IPS-18a (cell line): ENCODE measurements around the gene GPR171.

Experiments used
- H3K27ac ChIP-seq: one replicate; pipeline ENCODE4 v1.5.1; 2013; ENCODE audit warnings: low read length
- H3K27me3 ChIP-seq: one replicate; pipeline ENCODE4 v1.6.1; 2013; ENCODE audit warnings: mild to moderate bottlenecking, low read length; ENCODE audit not compliant: control insufficient read depth, insufficient read depth
- H3K36me3 ChIP-seq: one replicate; pipeline ENCODE4 v1.6.1; 2013; ENCODE audit warnings: low read depth, low read length; ENCODE audit not compliant: control insufficient read depth
- H3K4me1 ChIP-seq: one replicate; pipeline ENCODE4 v1.6.1; 2013; ENCODE audit warnings: low read depth, low read length; ENCODE audit not compliant: control insufficient read depth
- H3K4me3 ChIP-seq: one replicate; pipeline ENCODE4 v1.5.1; 2013; ENCODE audit warnings: low read length
- H3K9ac ChIP-seq: one replicate; pipeline ENCODE4 v1.6.1; 2013; ENCODE audit warnings: mild to moderate bottlenecking, low read length, moderate library complexity
- H3K9me3 ChIP-seq: one replicate; pipeline ENCODE4 v1.6.1; 2013; ENCODE audit warnings: low read depth, low read length; ENCODE audit not compliant: control insufficient read depth

Gene GPR171

DNA sequence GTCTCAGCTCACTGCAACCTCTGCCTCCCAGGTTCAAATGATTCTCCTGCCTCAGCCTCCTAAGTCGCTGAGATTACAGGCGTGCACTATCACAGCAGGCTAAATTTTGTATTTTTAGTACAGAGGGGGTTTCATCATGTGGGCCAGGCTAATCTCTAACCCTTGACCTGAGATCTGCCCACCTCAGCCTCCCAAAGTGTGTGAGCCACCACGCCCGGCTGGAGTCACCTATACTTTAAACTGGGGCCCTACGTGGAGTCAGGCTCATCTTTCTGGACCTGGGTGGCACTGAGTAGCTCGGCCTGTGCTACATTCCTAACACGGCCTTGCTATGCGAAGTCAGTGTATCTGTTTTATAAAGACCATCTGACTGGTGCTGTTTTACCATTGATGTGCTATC lies 5.8 kb downstream of the GPR171 start:
- Histone ChIP-seq H3K9ac (no peak overlapping the region), H3K27me3 (no peaks in the 10 kb centered on the region), H3K4me1 (no peaks in the 10 kb centered on the region), H3K36me3 (no peaks in the 10 kb centered on the region), H3K9me3 (no peaks in the 10 kb centered on the region), H3K27ac (no peak overlapping the region), H3K4me3 (no peak overlapping the region)

GRCh38 chr3:151196434-151196833 lies 6.6 kb downstream of the GPR171 start:
- no peaks in the 10 kb centered on the region for H3K36me3 ChIP-seq
- H3K9me3 ChIP-seq, result no peaks in the 10 kb centered on the region
- no peaks in the 10 kb centered on the region for H3K27me3 ChIP-seq
- H3K27ac ChIP-seq, result no peak overlapping the region
- no peak overlapping the region for H3K4me3 ChIP-seq
- no peaks in the 10 kb centered on the region for H3K4me1 ChIP-seq
- H3K9ac ChIP-seq, result no peak overlapping the region

DNA sequence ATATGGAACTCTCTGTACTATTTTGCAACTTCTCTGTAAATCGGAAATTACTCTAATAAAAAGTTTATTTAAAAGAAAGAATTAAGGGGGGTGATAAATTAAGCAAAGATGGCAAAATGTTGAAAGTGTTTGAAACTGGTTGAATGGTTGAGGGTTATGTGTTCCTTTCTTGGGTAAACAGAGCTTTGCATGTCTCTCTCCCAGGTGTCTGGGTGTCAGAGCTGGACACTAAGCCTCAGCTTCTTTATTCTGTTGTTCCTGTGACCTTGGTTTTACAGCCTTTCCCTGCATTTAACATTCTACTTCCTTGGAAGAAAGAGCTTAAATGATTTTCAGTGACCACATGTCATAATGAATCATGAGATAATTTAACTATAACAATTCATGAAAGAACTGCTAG lies 7.2 kb downstream of the GPR171 start:
- Histone ChIP-seq H3K27me3 (no peaks in the 10 kb centered on the region), H3K9ac (no peak overlapping the region), H3K9me3 (no peaks in the 10 kb centered on the region), H3K4me3 (no peak overlapping the region), H3K27ac (no peak overlapping the region), H3K36me3 (no peaks in the 10 kb centered on the region), H3K4me1 (no peaks in the 10 kb centered on the region)

DNA sequence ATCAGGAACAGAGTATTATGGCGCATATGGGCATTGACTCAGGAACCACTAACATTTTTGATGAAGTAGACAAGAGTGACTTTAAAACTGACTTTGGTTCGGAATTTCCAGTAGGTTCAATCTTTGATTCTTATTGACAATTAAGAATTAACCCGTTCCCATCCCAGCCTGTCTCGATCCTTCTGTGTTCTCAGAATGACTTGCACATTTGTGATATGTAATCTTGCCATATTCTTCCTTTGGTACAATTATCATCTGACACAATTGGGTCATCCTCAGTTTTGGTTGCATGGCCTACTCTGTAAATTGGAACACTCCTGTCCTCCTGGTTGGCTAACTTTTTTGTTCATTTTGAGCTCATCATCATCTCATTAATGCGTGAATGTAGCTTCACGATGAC lies 10.5 kb downstream of the GPR171 start:
- no peak overlapping the region for H3K27ac ChIP-seq
- no peaks in the 10 kb centered on the region for H3K27me3 ChIP-seq
- no peak overlapping the region for H3K9ac ChIP-seq
- H3K9me3 ChIP-seq, result no peaks in the 10 kb centered on the region
- no peaks in the 10 kb centered on the region for H3K4me1 ChIP-seq
- no peak overlapping the region for H3K4me3 ChIP-seq
- no peaks in the 10 kb centered on the region for H3K36me3 ChIP-seq

- Histone ChIP-seq H3K27ac (no peak overlapping the region), H3K9me3 (no peaks in the 10 kb centered on the region), H3K4me3 (no peak overlapping the region), H3K4me1 (no peaks in the 10 kb centered on the region), H3K36me3 (peaks cover 4% of the 10 kb centered on the region), H3K27me3 (no peaks in the 10 kb centered on the region), H3K9ac (no peak overlapping the region)
Observed at GRCh38 chr3:151191095-151191494, 11.9 kb downstream of the GPR171 start.

GRCh38 chr3:151183265-151183671 lies 19.7 kb downstream of the GPR171 start:
- Histone ChIP-seq H3K27me3 (no peaks in the 10 kb centered on the region), H3K9me3 (no peaks in the 10 kb centered on the region), H3K4me1 (peaks cover 5% of the 10 kb centered on the region), H3K9ac (no peak overlapping the region), H3K27ac (no peak overlapping the region), H3K4me3 (no peak overlapping the region), H3K36me3 (peaks cover 8% of the 10 kb centered on the region)

DNA sequence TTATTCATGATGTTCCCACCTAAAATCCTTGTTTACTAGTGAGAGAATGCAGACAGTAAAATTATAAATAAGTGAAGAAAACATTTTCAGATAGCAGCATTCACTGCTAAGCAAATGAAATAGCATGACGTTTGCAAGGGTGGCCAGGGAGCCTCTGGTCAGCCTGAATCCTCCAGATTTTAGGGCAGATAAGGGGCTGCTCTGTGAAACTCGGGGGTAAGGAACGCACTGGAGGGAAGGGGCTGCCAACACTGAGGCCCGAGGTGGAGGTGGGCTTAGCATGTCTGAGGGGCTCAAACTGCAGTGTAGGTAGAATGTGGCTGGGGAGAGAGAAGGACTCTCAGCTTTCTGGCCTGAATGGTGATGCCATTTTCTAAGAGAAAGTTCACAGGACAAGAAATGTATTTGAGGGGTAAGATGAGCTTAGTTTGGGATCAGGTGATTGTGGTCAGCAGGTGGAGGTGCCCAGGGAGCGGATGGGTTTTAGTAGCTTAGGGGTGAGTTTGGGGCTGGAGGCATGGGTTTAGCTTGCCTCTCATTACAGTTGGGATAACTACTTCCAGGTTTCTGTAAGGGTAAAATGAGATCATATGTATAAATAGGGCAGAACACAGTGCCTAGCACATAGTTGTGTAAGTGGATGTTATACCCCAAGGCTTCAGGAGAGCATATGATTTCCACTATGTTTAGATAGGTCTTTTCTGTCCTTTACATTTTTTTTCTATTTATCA lies 20.5 kb downstream of the GPR171 start:
- Histone ChIP-seq H3K27me3 (no peaks in the 10 kb centered on the region), H3K4me1 (peaks cover 5% of the 10 kb centered on the region), H3K9ac (no peak overlapping the region), H3K36me3 (peaks cover 8% of the 10 kb centered on the region), H3K9me3 (no peaks in the 10 kb centered on the region), H3K27ac (no peak overlapping the region), H3K4me3 (no peak overlapping the region)

- H3K4me3 ChIP-seq, result no peak overlapping the region
- H3K9ac ChIP-seq, result no peak overlapping the region
- H3K9me3 ChIP-seq, result no peaks in the 10 kb centered on the region
- H3K36me3 ChIP-seq, result peaks cover 4% of the 10 kb centered on the region
- no peaks in the 10 kb centered on the region for H3K27me3 ChIP-seq
- H3K27ac ChIP-seq, result no peak overlapping the region
- peaks cover 5% of the 10 kb centered on the region for H3K4me1 ChIP-seq
Observed at GRCh38 chr3:151178208-151178845, 24.7 kb downstream of the GPR171 start.

DNA sequence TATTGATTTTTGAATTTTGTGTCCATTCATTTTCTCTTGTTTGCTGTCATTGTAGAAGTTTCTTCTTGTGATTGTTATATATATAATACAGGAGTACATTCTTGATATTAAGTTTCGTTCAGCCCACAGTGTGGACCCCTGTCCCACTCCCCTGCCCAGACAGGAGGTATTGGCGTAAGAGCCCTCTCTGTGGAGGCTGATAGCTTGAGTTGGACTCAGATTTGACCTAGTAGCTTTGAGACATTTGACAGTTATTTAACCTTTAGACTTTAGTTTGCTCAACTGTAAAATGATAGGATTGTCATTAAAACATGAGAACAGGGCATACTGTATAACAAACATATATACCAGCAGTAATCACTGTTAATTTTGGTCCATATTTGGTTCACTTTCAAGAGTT lies 27.1 kb downstream of the GPR171 start:
- H3K4me3 ChIP-seq, result no peak overlapping the region
- peaks cover 8% of the 10 kb centered on the region for H3K4me1 ChIP-seq
- no peaks in the 10 kb centered on the region for H3K27me3 ChIP-seq
- no peak overlapping the region for H3K9ac ChIP-seq
- H3K9me3 ChIP-seq, result no peaks in the 10 kb centered on the region
- peaks cover 4% of the 10 kb centered on the region for H3K36me3 ChIP-seq
- H3K27ac ChIP-seq, result no peak overlapping the region

DNA sequence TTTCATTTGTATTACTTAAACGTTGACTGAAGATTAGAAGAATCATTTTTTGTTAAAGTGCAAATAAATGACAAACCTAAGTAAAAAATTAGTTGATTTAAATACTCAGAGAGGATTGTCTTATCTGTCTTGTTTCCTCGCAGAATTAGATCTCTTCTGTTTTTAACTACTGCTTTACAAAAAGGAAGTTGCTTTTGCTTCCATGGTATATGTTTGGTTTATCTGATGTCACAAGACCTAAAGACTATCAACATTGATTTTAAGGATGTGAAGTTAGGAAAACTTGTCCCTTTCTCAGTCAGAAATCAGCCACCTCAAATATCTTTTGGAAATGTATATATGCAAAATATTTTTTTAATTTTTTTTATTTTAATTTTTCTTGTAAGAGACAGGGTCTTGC lies 28.7 kb downstream of the GPR171 start:
- H3K36me3 ChIP-seq, result no peaks in the 10 kb centered on the region
- peaks cover 8% of the 10 kb centered on the region for H3K4me1 ChIP-seq
- H3K27me3 ChIP-seq, result no peaks in the 10 kb centered on the region
- no peak overlapping the region for H3K27ac ChIP-seq
- no peaks in the 10 kb centered on the region for H3K9me3 ChIP-seq
- H3K4me3 ChIP-seq, result no peak overlapping the region
- H3K9ac ChIP-seq, result no peak overlapping the region

GRCh38 chr3:151171145-151171757 lies 31.8 kb downstream of the GPR171 start:
- Histone ChIP-seq H3K4me1 (peaks cover 8% of the 10 kb centered on the region), H3K4me3 (no peak overlapping the region), H3K9me3 (no peaks in the 10 kb centered on the region), H3K27ac (no peak overlapping the region), H3K36me3 (peaks cover 1% of the 10 kb centered on the region), H3K9ac (no peak overlapping the region), H3K27me3 (no peaks in the 10 kb centered on the region)
